Measurements from ENCODE around the gene PHF19.

PHF19 gene

GRCh38 chr9:120872791-120873502 lies 4.0 kb downstream of the PHF19 start:
- DNase-seq, result no peak

- no peak for DNase-seq
Observed at GRCh38 chr9:120870206-120870605, 6.8 kb downstream of the PHF19 start.

GRCh38 chr9:120869726-120870125 lies 7.3 kb downstream of the PHF19 start:
- no peak for DNase-seq

GRCh38 chr9:120869360-120869687 lies 7.7 kb downstream of the PHF19 start:
- no peak for DNase-seq

DNA sequence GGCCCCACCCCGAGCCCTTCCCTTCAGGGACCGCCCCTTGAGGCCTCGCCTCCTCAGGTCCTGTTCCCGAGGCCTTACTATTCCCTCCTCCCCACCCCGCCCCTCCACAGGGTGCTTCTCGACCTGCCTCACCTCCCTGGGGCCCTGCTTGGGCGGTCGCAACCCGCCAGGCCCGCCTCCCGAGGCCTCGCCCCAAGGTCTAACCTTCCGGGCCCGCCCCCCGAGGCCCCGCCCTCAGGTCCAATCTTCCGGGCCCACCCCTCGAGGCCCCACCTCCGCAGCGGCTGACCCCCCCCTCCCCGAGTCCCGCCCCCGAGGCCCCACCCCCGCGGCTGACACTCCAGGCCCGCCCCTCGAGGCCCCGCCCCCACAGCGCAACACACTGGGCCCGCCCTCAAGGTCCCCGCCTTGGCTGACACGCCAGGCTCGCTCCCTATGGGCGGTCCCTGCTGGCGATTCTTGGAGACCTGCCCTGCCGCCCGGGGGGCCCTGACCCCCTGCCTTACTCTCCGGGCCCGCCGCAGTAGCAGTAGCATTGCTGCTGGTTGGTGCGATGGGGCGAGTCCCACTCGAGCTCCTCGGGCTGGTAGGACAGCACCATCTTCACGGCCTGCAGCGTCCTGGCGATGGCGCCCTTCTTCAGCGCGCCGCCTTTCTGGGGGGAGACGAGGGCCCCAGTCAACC lies 8.2 kb downstream of the PHF19 start:
- peak; percentile 97 to 98 for DNase-seq

DNA sequence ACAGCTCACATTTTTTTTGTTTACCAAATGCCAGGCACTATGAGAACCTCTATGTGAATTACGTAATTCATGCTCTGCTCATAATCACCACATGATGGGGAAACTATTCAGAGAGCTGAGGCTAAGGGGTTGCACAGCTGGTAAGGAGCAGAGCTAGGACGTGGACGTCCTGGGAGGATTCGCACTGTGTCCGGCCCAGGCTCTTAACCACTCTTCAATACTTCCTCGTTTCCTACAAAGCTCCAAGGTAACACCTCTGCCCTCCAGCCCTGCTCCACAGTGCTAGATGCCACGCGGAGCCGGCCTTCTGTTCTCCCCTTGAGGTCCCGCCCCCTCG lies 8.7 kb downstream of the PHF19 start:
- no peak for DNase-seq

GRCh38 chr9:120867676-120868338 lies 9.2 kb downstream of the PHF19 start:
- no peak for DNase-seq

- no peak for DNase-seq
Observed at GRCh38 chr9:120866651-120867050, 10.3 kb downstream of the PHF19 start.

GRCh38 chr9:120865809-120866208 lies 11.2 kb downstream of the PHF19 start:
- DNase-seq, result no peak

DNA sequence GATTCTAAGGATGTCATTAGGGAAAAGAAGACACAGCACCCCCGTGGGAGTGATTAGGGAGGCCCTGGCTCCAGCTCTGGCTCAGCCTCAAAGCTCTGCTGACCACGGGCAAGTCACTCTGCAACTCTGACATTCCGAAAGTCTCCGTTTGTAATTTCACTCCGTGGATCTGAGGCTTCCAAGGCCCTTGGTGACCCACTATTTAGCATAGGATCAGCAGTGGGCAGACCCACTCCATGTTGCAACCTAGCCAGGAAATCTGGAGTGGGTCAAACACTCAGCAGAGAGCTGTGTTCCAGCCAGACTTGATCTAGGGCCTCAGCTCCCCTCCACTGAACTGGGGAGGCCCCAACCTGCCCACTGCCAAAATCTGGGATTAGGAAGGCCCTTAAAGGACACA lies 11.8 kb downstream of the PHF19 start:
- no peak for DNase-seq

GRCh38 chr9:120864719-120865118 lies 12.3 kb downstream of the PHF19 start:
- no peak for DNase-seq

- no peak for DNase-seq
Observed at GRCh38 chr9:120863833-120864232, 13.2 kb downstream of the PHF19 start.

DNA sequence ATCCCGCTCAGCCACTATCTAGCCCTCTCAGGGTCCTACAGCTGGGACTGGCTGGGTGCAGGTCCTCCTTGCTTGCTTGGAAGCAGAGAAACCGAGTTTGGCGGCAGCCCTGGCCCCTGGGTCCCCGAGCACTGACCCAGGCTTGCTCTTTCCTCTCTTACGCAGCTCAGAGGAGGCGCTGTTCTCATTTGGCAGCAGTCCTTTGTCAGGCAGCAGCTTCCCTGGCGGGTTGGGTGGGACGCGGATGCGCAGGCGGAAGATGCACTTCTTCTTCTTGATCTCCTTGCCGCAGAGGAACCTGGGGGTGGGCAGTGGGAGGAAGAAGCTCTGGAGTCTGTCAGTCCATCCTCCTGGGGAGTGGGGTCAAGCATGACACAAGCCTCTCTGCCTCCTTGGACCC lies 14.5 kb downstream of the PHF19 start:
- no peak for DNase-seq

- no peak for DNase-seq
Observed at GRCh38 chr9:120861935-120862334, 15.1 kb downstream of the PHF19 start.

DNA sequence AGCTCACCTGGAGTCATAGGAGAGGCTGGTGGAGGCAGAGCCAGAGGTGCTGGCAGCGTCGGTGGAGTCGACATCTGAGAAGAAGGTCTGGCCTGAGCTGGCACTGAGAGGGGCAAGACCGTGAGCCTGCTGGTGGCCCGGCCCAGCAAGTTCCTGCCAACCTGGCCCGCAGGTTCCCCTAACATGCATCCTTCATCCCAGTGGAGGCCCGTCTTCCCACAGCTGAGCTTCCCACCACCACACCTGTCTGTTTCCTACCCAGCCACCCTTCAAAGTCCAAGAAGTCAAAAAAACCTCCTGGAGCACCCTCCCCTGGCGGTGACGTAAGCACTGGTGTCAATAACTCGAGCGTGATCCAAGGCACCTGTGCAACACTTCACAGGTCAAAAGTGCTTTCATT lies 16.9 kb downstream of the PHF19 start:
- no peak for DNase-seq

- DNase-seq, result no peak
Observed at GRCh38 chr9:120859361-120859760, 17.6 kb downstream of the PHF19 start.

DNA sequence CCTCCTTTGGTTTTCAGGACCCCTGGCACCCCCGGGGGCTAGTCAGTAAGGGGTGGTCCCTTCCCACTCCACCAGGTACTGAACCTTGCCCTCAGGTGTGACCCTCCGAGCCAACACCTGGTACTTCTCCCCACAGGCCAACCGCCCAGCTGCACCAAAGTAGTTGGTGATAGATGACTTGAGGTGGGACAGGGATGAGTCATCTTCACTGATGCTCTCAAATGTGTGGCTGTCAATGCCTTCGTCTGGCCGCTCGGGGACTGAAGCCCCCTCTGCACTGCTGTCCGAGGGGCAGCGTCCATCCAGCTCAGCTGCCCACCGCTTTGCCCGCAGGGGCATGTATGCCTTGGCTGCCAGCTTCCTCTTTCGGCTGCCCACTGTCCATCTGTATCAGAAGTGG lies 19.1 kb downstream of the PHF19 start:
- DNase-seq, result no peak

GRCh38 chr9:120857481-120857880 lies 19.5 kb downstream of the PHF19 start:
- DNase-seq, result no peak

DNA sequence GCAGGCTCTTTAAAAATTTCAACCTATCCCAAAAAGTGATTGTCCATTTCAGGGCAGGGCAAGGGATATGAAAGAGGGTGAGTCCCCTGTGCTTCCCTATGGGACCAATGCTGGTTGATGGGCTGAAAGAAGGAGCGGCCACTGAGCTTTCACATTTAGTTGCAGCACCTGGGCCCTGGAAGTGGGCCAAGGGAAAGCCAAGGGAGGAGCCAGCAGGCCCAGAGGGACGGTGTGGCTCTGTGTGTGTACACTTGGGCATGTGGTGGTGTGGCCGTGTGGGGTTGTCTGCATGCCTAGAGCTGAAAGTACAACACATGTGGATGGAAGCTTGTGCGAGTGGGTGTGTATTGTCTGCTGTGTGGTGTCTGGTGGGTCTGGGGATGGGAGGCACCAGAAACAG lies 20.3 kb downstream of the PHF19 start:
- no peak for DNase-seq

DNA sequence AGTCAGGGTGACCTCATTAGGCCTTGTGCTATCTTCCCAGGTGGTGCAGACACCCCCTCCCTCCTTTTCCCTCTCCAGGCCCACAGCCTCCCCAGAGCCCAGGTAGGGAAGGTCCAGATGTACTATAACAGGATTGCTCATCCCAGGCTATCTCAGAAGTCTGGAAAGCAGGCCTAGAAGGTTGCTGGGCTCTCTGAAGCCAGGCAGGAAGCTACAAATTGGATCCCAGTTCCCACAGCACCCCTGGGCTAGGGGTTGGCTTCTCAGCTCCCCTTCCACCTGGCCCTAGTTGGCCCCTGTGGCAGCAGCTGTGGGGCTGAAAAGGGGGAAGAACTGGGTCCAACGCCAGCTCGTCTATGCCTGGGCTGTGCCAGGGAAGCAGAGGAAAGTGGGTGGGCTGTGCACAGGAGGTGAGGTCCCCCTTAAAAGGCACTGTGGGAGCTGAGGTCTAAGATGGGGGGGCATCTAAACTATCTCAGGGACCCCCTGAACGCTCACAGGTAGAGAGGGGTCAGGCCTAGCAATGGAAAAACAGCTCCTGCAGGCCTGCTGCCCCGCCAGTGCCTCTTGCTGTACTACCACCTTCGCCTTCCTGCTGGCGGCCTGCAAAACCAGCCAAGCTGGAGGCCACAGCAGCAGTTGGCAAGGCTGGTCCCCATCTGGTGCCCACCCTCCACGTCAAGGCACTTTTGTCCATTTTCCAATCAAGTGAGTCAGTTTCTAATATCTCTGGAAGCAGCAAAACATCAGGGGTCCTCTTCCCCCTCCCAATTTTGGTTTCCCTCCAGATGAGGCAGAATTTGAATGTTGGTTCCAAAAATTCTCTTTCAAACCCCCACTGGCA lies 20.9 kb downstream of the PHF19 start:
- DNase-seq, result no peak

DNA sequence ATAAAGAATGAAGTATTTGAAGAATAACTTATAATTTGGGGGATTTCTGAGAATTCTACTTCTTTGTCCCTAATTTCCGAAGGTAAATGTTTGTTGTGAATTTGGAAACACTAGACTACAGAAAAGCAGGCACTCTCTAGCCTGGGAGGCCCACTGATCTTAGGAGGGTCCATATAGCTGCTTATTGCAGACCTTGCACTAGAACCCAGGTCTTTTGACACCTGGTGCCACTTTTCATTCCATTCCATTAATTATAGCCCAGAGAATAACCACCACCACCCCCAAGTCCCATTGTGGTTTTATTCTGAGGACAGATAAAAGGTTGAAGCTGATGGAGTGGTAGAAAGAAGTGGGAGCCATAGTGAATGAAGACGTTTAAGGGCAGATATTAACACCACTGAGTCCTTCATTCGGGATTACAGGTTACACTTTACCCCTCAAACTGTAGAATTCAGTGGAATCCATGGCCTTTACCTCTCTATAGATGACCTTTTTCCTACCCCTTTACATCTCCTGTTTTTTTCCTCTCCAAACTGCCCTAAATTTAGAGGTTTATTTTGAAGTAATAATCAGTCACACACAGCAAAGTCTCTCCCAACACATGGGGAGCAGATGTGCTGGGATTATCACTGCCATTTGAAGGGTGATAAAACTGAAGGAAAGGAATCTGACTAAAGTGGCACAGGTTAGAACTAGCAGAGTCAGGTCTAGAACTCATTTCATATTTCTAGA lies 22.2 kb downstream of the PHF19 start:
- DNase-seq, result no peak

- DNase-seq, result no peak
Observed at GRCh38 chr9:120853198-120853597, 23.8 kb downstream of the PHF19 start.

All from CD4-positive, alpha-beta T cell treated with Interleukin-1 beta for 1 hour (primary cell).